Measurements from ENCODE around the gene NOL4L.

The NOL4L gene

GRCh38 chr20:32609111-32609773 lies 24.1 kb upstream of the NOL4L start:
- TF ChIP-seq, protein P1, sequence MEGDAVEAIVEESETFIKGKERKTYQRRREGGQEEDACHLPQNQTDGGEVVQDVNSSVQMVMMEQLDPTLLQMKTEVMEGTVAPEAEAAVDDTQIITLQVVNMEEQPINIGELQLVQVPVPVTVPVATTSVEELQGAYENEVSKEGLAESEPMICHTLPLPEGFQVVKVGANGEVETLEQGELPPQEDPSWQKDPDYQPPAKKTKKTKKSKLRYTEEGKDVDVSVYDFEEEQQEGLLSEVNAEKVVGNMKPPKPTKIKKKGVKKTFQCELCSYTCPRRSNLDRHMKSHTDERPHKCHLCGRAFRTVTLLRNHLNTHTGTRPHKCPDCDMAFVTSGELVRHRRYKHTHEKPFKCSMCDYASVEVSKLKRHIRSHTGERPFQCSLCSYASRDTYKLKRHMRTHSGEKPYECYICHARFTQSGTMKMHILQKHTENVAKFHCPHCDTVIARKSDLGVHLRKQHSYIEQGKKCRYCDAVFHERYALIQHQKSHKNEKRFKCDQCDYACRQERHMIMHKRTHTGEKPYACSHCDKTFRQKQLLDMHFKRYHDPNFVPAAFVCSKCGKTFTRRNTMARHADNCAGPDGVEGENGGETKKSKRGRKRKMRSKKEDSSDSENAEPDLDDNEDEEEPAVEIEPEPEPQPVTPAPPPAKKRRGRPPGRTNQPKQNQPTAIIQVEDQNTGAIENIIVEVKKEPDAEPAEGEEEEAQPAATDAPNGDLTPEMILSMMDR (IDR thresholded peaks at IDR 0.05; ENCODE audit: control insufficient read depth, extremely low read depth, insufficient read depth), result no peak
- no peak overlapping the region for H3K4me3 ChIP-seq (ENCODE audit: low read depth, low read length)
- no peak for DNase-seq (ENCODE audit: low read depth)

- H3K4me3 ChIP-seq (ENCODE audit: low read depth, low read length), result no peak overlapping the region
- DNase-seq (ENCODE audit: low read depth), result no peak
- TF ChIP-seq, protein P1 (IDR thresholded peaks at IDR 0.05; ENCODE audit: control insufficient read depth, extremely low read depth, insufficient read depth), result no peak
Observed at GRCh38 chr20:32608664-32609015, 23.5 kb upstream of the NOL4L start.

- TF ChIP-seq, protein P1 (IDR thresholded peaks at IDR 0.05; ENCODE audit: control insufficient read depth, extremely low read depth, insufficient read depth), result no peak
- DNase-seq (ENCODE audit: low read depth), result no peak
- no peak overlapping the region for H3K4me3 ChIP-seq (ENCODE audit: low read depth, low read length)
Observed at GRCh38 chr20:32607727-32608663, 22.9 kb upstream of the NOL4L start.

- DNase-seq (ENCODE audit: low read depth), result no peak
- no peak overlapping the region for H3K4me3 ChIP-seq (ENCODE audit: low read depth, low read length)
- TF ChIP-seq, protein P1 (IDR thresholded peaks at IDR 0.05; ENCODE audit: control insufficient read depth, extremely low read depth, insufficient read depth), result no peak
Observed at GRCh38 chr20:32607324-32607723, 22.2 kb upstream of the NOL4L start.

- no peak overlapping the region for H3K4me3 ChIP-seq (ENCODE audit: low read depth, low read length)
- TF ChIP-seq, protein P1 (IDR thresholded peaks at IDR 0.05; ENCODE audit: control insufficient read depth, extremely low read depth, insufficient read depth), result no peak
- no peak for DNase-seq (ENCODE audit: low read depth)
Observed at GRCh38 chr20:32606790-32607189, 21.7 kb upstream of the NOL4L start.

- DNase-seq (ENCODE audit: low read depth), result no peak
- TF ChIP-seq, protein P1 (IDR thresholded peaks at IDR 0.05; ENCODE audit: control insufficient read depth, extremely low read depth, insufficient read depth), result no peak
- no peak overlapping the region for H3K4me3 ChIP-seq (ENCODE audit: low read depth, low read length)
Observed at GRCh38 chr20:32606107-32606506, 21.0 kb upstream of the NOL4L start.

Data from LNCaP clone FGC (cell line).